GM19455 (cell line): ENCODE data around the gene FYB1.
"Not testable (repeated sequence)": the region's sequence is repeated elsewhere in the genome, so short reads cannot be mapped to it uniquely, and the experiment has no call there.

ENCODE experiments used
- ATAC-seq: cut with Tn5 transposase; IDR thresholded peaks from one replicate; pipeline ENCODE4 v1.9.1; 2021; ENCODE audit not compliant: unreplicated experiment

FYB1 gene

DNA sequence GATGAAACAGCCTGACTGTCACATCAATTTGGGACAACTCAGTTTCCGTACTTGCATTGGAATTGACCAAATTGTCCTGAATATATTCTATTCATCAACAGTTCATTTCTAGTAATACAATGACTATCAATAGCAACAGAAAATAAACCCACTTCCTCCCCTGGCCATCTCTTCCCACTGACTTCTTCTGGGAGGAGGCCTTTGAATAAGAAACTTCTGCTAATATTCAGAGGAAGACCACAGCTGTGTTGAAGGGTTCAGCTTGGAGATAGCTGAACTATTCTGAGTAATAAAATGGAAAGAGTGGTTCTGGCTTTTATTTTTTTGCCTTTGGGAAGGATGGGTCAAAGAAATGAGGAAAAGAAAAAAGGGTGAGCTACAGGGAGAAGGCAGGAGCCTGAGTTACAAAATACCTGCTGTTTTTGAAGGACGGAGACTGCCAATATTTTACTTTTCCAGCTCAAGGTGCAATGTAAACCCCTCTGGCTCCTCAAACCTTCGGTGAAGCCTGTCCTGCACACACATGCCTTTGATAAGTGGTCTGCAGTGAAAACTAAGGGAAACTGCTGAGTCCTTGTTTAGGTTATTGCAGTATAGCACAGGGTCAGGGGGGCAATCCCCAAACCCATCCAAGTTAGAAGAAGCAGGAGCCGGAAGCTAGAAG, 29.9 kb downstream of the FYB1 start:
- ATAC-seq = no peak

DNA sequence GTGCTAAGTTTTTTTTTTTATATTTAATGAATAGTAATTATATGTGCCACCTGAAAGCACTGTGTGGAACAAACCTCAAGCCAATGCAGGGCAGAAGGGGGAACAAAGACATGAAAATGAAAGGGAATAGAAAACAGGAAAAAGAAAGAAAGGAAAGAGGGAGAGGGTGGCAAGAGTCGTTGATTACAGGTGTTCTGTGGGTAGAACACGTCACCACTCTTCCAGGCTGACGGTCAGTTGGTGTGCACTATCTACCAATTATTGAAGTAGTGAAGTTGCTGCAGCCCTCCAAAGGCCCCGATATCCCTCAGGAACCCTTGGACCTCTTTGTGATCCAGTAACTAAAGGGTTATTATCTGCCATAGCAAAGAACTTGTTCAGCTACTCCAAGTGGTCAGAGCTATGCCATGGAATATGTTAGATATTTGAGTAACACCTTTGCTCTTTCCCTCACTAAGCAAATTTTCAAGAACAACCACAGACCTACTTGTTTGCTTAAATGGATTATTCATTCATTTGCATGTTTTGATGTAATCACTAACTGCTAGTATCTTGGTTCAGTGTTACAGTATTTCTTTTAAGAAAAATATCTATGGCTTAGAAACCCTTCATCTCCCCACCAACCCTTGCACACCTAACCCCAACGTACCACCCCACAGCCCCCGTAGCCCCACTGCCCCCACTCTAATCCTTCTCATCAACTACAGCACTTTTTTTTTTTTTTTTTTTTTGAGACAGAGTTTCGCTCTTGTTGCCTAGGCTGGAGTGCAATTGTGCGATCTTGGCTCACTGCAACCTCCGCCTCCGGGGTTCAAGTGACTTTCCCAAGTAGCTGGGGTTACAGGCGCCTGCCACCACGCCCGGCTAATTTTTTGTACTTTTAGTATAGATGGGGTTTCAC, 31.3 kb downstream of the FYB1 start:
- ATAC-seq = no peak

DNA sequence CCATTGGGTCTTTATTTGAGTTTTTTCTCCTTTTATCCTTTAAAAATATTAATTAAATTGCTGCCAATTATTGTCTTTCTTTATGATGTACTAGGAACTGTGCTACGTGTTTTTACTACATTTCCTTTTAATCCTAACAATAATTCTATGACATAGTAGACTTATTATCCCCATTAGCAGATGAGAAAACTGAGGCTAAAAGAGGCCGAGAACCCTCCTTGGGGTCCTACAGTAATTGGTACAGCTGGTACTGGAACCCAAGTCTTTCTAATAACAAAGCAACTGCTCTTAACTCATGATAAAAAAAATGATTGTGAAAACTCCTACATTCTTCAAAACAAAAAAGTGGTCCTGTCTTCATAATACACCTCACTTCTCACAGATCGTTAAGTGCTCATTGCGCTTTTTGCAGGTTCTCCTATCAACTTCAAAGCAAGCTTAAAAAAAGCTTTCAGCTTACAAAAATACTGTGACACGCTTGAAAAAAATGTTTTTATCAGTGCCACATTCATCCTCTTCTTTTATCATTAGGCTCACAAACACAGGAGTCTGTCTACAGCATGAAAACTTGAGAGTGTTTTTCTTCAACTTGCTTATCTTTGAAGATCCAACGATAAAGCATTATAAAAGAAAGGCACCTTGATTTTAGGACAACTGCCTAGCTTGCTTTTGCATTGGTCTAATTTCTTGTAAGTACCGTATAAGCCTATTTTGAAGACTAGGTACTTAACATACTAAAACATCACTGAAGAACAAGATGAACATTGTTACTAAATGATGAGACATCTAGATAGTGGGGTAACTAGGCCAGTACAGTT, 32.4 kb downstream of the FYB1 start:
- no peak for ATAC-seq

DNA sequence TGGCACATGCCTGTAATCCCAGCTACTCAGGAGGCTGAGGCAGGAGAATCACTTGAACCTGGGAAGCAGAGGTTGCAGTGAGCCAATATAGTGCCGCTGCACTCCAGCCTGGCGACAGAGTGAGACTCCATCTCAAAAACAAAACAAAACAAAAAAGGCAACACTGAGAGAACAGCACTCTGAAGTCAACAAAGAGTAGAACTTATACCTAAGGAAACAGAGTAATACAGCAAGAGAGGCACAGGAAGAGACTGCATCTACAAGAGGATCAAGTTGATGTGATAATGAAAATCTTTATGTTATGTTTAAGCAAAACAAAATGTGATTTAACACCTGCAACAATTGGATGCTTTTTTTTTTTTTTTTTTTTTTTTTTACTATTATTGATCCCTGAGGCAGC, 33.1 kb downstream of the FYB1 start:
- no peak for ATAC-seq

DNA sequence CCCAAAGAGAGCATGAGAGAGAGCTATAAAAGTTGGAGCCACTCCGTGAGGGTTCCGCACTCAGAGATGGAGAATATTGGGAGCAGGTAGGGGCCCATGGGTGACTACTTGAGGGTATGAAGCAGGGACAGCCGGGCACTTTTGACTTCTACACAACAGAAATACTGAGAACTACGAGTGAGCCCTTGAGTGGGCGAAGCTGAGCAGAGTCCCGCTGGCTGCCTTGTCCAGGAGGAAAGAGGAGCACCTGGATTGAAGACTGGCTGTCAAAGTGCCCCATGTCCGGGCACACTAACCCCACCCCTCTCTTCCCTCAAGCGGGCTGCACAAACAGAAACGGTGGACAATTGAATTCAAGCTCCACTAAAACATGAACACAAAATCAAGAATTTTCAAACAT, 33.6 kb downstream of the FYB1 start:
- no peak for ATAC-seq

DNA sequence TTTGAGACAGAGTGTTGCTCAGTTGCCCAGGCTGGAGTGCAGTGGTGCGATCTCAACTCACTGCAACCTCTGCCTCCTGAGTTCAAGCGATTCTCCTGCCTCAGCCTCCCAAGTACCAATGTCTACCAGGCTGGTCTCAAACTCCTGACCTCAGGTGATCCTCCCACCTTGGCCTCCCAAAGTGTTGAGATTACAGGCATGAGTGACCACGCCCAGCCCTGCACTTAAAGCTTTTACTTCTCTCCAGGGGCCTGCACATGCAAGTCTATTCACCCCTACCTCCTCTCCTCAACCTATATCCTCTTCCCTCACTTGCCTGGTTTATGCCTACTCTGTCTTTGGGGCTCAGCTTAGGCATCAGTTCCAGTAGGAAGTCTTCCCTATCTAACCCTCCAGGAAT, 39.8 kb downstream of the FYB1 start:
- not testable (repeated sequence) for ATAC-seq

DNA sequence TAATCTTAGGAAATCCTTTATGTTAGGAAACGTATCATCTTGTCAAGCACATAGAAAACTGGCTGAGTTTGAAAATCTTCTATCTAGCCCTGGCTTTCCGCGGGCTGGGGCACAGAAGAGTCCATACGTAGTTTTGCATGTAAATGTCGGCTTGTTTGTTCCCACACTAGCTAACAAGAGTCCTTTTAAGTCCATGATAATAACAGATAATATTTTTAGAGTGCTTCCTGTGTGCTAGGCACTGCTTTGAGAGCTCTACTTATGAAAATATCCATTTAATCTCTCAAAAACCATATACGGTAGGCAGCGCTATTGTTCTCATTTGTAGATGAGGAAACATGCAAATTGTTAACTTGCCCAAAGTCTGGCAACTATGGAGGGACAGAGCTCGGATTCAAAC, 40.5 kb downstream of the FYB1 start:
- no peak for ATAC-seq

DNA sequence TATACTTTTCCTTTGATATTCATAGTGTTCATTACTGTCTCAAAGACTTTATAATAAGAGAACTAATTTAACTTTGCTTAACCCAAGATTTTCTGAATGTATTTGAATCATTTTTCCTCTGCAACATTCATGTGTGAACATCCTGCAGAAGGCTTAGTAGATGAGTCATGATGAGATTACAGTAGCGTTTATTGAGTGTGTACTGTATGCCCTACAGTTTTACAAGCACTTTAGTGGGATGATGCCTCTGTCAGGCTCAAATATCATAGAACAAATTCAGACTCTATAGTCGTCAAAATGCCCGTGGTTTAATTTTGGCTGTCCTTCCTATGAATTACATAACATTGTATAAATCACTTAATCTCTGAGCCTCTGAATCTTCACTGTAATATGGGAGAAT, 41.2 kb downstream of the FYB1 start:
- ATAC-seq = no peak

DNA sequence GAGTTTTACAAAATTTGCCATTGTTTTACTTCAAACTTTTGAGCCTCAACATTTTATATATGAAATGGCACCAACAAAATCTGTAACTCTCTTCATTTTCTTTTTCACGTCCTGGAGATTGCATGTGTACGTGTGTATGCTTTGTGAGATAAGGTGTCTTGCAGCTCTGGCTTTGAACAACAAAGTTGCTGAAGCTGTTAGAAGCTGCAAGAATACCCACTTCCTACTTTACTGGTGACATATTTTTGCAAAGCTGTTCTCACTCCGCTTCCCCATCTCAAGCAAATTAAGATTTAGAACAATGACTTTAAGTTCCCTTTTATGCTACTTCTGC, 41.8 kb downstream of the FYB1 start:
- ATAC-seq = no peak

DNA sequence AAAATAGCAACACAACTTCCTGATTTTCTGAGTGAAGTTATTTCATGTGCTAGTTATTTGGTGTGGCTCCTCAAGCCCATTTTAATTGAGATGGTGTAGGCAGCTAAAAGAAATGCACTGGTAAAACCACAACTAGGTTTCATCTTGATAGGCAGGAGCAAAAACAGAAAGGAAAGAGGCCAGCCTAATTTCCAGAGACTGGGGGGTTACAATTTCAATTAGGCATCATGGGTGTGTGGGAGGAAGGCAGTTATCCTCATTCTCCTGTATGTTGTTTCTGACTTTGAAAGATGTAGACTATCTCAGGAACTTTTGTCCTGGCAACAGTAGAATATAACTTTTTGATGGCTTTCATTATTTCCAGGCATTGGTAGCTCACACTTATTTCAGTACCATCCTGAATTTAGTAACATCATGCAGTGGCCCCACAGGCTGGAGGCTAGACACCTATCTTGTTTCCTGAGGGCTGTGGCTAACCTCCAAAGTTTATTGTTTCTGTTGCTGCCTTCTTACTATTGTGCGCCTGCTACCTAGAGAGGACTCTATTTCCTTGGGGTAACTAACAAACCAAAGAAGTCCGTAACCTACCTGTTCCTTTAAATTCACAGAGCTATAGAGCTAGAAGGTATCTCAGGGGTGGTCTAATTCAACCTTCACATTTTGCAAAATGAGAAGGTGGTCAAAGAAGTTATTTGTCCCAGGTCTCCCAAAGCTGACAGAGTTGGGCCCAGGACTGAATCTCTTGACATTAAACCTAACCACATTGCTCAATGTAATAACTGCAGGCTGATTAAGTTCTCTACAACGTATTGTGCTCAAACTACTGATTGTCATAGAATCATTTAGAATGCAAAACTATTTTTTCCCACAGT, 42.4 kb downstream of the FYB1 start:
- no peak for ATAC-seq

DNA sequence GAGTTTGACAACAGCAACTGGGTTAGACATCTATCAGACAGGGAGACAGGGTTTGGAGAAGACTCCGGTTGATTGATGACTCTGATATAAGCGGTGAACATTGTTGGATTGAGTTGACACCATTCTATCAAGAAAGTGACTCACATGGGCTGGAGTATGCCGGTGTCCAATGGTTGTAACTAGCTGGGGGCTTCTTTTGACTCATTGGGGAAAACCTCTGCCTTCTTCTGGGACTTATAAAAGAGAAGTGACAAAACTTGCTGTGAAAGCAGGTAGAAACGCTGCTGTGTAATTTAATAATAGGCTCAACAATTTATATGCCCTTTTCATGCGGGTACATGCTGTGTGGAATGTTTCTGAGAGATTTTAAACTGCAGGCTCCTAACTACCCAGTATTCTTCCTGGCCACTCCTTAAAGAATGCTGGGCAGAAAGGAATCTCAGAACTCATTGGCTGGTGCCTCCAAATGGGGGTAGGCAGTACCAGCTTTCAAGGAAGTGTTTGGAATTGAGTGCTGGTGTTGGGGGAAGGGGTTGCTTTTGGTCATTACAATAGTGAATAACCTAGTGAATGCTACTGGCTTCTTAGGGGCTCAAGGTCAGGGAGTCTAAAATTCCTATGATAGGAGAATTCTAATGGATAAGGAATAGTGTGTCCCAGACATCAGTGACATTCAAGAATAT, 43.9 kb downstream of the FYB1 start:
- ATAC-seq = no peak

DNA sequence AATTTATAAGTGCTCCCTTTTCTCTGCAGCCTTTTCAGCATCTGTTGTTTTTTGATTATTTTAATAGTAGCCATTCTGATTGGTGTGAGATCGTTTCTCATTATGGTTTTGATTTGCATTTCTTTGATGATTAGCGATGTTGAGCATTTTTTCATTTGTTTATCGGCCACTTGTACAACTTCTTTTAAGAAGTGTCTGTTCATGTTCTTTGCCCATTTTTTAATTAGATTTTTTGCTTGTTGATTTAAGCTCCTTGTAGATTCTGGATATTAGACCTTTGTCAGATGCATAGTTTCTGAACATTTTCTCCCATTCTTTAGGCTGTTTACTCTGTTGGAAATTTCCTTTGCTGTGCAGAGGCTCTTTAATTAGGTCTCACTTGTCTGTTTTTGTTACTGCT, 46.3 kb downstream of the FYB1 start:
- no peak for ATAC-seq

DNA sequence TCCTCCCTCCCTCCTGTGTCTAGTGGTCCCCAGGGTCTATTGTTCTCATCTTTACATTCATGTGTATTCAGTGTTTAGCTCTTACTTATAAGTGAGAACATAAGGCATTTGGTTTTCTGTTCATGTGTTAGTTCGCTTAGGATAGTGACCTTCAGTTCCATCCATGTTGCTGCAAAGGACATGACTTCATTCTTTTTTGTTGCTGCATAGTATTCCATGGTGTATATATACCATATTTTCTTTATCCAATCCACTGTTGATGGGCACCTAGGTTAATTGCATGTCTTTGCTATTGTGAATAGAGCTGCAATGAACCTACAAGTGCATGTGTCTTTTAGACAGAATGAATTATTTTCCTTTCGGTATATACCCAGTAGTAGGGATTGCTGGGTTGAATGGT, 46.8 kb downstream of the FYB1 start:
- ATAC-seq = no peak

DNA sequence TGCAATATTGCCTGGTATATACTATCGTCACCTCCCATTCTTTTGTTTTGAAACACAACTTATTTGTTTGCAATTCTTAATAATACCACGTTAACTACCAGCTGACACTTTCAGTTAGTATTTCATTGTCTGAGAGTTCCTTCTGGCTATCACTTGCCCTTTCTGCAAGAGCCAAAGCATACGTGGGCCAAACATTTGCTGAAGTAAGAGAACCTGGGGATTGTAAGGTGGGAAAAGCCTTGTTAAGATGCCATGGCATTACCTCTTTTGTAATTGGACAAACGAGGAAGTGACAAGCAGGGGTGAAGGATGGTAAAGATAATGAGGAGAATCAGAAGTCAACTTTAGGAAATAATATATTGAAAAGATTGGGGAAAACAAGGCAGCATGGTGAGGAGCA, 47.7 kb downstream of the FYB1 start:
- ATAC-seq = no peak

DNA sequence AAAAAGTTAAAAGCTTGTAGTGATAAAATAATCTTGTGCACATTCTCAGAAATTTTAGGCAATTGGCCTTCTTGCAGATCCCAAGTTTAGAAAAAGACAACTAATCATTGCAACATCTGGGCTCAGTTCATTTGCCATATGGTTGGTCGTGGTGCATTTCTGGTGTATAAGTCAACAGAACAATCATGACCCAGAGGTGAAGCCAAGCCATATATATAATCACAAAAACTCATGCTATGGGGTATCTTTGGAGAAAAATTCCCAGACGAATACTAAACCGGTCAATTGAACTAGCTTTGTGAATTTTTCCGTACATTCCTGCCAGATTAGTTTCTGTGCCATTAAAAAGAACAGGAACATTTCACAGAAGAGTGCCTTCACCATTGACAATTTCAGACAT, 50.3 kb downstream of the FYB1 start:
- ATAC-seq = no peak

DNA sequence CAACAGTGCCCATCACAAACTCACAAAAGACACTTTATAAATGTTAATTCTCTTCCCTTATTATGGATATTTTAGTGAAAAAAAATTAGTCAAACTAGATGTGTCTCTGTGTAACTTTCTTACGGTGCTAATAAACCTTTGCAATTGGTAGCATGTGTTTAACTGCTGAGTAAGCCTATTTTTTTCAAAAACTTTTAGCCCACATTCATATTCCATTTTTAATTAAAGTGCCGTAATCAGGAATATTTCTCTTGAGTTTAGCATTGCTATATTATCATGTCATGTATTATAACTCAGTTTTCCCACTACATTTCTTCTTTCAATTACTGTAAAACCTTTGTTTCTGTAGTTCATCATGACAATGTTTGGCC, 51.4 kb downstream of the FYB1 start:
- ATAC-seq = no peak

DNA sequence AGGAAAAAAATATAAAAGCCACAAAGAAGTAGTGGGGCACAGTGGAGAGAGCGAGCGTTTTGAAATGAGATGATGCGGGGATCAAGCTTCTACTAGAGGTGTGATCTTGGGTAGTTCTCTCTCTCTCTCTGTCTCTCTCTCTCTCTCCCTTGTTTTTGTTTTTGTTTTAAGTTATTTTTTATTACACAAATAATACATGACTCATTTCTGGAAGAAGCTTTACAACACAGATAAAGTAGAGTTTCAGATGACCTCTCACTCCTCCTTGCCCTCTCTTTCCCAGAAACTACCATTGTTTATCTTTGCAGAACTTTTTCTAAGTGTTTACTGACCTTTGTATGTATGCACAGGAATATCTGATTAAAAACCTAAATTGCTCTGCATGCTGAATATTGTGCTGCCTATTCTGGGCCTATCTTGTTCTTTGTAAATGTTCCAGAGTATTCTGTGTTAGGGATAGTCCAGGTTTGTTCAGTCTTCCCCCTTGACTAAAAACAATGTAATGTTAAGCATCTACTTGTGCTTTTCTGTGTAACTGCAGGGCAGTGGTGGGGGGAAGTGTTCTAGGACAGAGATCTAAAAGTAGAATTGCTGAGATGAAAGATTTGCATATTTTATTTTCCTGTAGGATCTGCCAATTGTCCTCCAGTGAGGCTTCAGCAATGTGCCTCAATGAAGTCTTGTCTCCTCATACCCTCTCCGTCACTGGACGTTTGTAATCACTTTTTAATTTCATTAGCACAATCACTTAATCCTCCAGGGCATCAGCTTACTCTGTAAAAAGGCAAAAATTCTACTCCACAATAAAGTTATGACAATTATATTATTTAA, 52.0 kb downstream of the FYB1 start:
- ATAC-seq = no peak

DNA sequence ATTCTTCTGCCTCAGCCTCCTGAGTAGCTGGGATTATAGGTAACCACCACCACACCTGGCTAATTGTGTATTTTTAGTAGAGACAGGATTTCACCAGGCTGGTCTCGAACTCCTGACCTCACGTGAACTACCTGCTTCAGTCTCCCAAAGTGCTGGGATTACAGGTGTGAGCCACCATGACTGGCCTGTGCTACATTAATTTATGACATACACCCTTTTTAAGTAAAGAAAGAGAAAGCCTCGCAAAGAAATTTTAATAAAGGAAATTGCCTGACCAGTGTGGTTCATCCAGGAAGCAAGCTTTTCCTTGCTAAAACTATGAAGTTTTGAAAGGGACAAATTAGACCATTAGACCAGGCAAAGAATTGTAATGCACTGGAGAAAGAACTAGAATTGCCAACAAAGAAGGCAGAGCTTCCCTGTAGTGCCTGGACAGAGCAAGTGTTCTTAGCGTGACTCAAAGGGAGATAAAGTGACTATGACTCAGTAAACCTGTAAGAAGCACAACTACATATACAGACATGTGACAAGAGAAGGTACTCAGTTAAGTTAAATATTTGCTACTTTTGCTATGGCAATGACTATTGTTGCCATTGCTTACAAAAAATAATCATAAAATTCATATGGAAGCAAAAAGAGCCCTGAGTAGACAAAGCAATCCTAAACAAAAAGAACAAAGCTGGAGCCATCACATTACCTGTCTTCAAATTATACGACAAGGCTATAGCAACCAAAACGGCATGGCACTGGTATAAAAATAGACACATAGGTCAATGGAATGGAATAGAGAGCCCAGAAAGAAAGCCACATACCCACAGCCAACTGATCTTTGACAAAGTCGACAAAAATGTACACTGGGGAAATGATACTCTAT, 54.6 kb downstream of the FYB1 start:
- no peak for ATAC-seq

DNA sequence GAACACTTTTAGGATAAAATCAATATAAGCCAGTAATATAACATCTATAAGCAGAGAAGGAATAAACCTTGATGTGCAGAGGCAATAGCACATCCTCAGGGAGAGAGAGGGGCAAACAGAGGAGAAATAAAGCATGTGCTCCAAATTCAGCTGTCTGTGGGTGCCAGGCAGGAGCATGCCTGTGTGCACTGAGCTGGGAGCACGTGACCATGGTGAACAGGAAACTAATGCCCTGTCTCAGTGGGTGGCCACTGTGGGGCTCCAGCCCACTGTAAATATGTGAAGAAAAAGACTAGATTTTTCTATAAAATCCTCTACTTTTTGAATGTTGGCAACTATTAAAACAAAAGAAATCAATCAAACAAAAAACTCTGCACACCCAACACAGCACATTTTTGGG, 55.3 kb downstream of the FYB1 start:
- ATAC-seq = no peak
